PFSK-1 (cell line): ENCODE measurements around the gene DUSP21.

Experiments used
- POLR2AphosphoS5 ChIP-seq: IDR thresholded peaks from 2 replicates; pipeline ENCODE4 v1.6.1; 2012; ENCODE audit warnings: low read depth, mild to moderate bottlenecking, control low read depth, low read length, moderate library complexity
- TAF1 ChIP-seq: IDR thresholded peaks from 2 replicates; pipeline ENCODE4 v1.6.1; 2012; ENCODE audit warnings: low read length, control low read depth, borderline replicate concordance; ENCODE audit not compliant: insufficient read depth
- TF ChIP-seq, protein P1 (sequence below), 2 experiments: IDR thresholded peaks; 2 replicates each; pipeline versions ENCODE4 v1.6.1 to v1.8.0; 2011 to 2012; ENCODE audit warnings: low read depth in 2 of 2, low read length in 2 of 2, control low read depth in 1 of 2, inconsistent platforms in 1 of 2, mild to moderate bottlenecking in 1 of 2, moderate library complexity in 1 of 2; ENCODE audit not compliant: insufficient read depth in 1 of 2

DNA sequence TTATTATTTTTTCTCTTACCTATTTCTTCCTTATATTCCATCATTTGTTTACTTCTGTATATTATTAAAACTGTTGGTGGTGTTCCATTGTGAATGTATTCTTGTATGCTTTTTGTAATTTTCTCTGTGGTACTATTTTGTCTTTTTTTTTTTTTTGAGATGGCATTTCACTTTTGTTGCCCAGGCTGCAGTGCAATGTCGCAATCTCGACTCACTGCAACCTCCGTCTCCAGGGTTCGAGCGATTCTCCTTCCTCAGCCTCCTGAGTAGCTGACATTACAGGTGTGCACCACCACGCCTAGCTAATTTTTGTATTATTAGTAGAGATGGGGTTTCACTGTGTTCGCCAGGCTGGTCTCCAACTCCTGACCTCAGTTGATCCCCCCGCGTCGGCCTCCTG, 37.7 kb downstream of the DUSP21 start:
- TF ChIP-seq TAF1 (no peak), POLR2AphosphoS5 (no peak)
- TF ChIP-seq, protein P1, sequence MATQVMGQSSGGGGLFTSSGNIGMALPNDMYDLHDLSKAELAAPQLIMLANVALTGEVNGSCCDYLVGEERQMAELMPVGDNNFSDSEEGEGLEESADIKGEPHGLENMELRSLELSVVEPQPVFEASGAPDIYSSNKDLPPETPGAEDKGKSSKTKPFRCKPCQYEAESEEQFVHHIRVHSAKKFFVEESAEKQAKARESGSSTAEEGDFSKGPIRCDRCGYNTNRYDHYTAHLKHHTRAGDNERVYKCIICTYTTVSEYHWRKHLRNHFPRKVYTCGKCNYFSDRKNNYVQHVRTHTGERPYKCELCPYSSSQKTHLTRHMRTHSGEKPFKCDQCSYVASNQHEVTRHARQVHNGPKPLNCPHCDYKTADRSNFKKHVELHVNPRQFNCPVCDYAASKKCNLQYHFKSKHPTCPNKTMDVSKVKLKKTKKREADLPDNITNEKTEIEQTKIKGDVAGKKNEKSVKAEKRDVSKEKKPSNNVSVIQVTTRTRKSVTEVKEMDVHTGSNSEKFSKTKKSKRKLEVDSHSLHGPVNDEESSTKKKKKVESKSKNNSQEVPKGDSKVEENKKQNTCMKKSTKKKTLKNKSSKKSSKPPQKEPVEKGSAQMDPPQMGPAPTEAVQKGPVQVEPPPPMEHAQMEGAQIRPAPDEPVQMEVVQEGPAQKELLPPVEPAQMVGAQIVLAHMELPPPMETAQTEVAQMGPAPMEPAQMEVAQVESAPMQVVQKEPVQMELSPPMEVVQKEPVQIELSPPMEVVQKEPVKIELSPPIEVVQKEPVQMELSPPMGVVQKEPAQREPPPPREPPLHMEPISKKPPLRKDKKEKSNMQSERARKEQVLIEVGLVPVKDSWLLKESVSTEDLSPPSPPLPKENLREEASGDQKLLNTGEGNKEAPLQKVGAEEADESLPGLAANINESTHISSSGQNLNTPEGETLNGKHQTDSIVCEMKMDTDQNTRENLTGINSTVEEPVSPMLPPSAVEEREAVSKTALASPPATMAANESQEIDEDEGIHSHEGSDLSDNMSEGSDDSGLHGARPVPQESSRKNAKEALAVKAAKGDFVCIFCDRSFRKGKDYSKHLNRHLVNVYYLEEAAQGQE (IDR thresholded peaks at IDR 0.05; ENCODE audit: insufficient read depth in 1 of 2, low read depth in 2 of 2, low read length in 2 of 2), result no peak
